Measurements from ENCODE around the gene C21orf58.

Gene C21orf58

GRCh38 chr21:46322351-46323226, 1.1 kb downstream of the C21orf58 start:
- peak overlapping the region; percentile 82 for H2AFZ ChIP-seq
- H3K9ac ChIP-seq: no peak overlapping the region
- H3K27me3 ChIP-seq (ENCODE audit: control insufficient read depth, insufficient read depth, low read length): no peaks in the 10 kb centered on the region
- H3K4me1 ChIP-seq: peaks cover 3% of the 10 kb centered on the region
- no peaks in the 10 kb centered on the region for H3K79me2 ChIP-seq
- no peak overlapping the region for H3K27ac ChIP-seq
- H3K4me3 ChIP-seq (ENCODE audit: low read depth, low read length): peak overlapping the region; percentile 98
- H3K9me3 ChIP-seq (ENCODE audit: control insufficient read depth, low read length): no peaks in the 10 kb centered on the region
- peak overlapping the region; percentile 98 for H3K4me2 ChIP-seq (ENCODE audit: low read length)
- no peak for TF ChIP-seq CTCF (IDR thresholded peaks at IDR 0.05)
- no peaks in the 10 kb centered on the region for H3K36me3 ChIP-seq (ENCODE audit: control insufficient read depth, insufficient read depth, low read length)

- Histone ChIP-seq H3K4me1 (peaks cover under 1% of the 10 kb centered on the region), H3K36me3 (ENCODE audit: control insufficient read depth, insufficient read depth, low read length) (no peaks in the 10 kb centered on the region), H3K9ac (no peak overlapping the region), H3K4me2 (ENCODE audit: low read length) (no peak overlapping the region), H3K27ac (no peak overlapping the region), H3K79me2 (no peaks in the 10 kb centered on the region), H3K9me3 (ENCODE audit: control insufficient read depth, low read length) (no peaks in the 10 kb centered on the region), H3K4me3 (ENCODE audit: low read depth, low read length) (no peak overlapping the region), H3K27me3 (ENCODE audit: control insufficient read depth, insufficient read depth, low read length) (no peaks in the 10 kb centered on the region), H2AFZ (no peak overlapping the region)
- TF ChIP-seq CTCF (IDR thresholded peaks at IDR 0.05): no peak
Observed at GRCh38 chr21:46320331-46320801, 3.3 kb downstream of the C21orf58 start.

- Histone ChIP-seq H3K4me2 (ENCODE audit: low read length) (no peak overlapping the region), H3K9ac (no peak overlapping the region), H3K4me1 (no peaks in the 10 kb centered on the region), H3K27me3 (ENCODE audit: control insufficient read depth, insufficient read depth, low read length) (no peaks in the 10 kb centered on the region), H3K79me2 (no peaks in the 10 kb centered on the region), H3K9me3 (ENCODE audit: control insufficient read depth, low read length) (no peaks in the 10 kb centered on the region), H3K27ac (no peak overlapping the region), H2AFZ (no peak overlapping the region), H3K4me3 (ENCODE audit: low read depth, low read length) (no peak overlapping the region), H3K36me3 (ENCODE audit: control insufficient read depth, insufficient read depth, low read length) (no peaks in the 10 kb centered on the region)
- TF ChIP-seq CTCF (IDR thresholded peaks at IDR 0.05): no peak
Observed at GRCh38 chr21:46319186-46319585, 4.5 kb downstream of the C21orf58 start.

GRCh38 chr21:46318464-46318845, 5.2 kb downstream of the C21orf58 start:
- Histone ChIP-seq H3K4me2 (ENCODE audit: low read length) (no peak overlapping the region), H3K9me3 (ENCODE audit: control insufficient read depth, low read length) (no peaks in the 10 kb centered on the region), H3K36me3 (ENCODE audit: control insufficient read depth, insufficient read depth, low read length) (no peaks in the 10 kb centered on the region), H3K4me1 (no peaks in the 10 kb centered on the region), H2AFZ (no peak overlapping the region), H3K9ac (no peak overlapping the region), H3K79me2 (no peaks in the 10 kb centered on the region), H3K27ac (no peak overlapping the region), H3K4me3 (ENCODE audit: low read depth, low read length) (no peak overlapping the region), H3K27me3 (ENCODE audit: control insufficient read depth, insufficient read depth, low read length) (no peaks in the 10 kb centered on the region)
- no peak for TF ChIP-seq CTCF (IDR thresholded peaks at IDR 0.05)

Data from parathyroid adenoma (tissue), 2 donors.